NB4 (cell line): ENCODE results near the gene COL6A3.

Source experiments
- DNase-seq: peaks from one replicate; pipeline ENCODE4 v3.0.0; 2010; ENCODE audit warnings: low read depth
- H3K4me3 ChIP-seq: one replicate; pipeline ENCODE4 v1.5.1; 2011; ENCODE audit warnings: mild to moderate bottlenecking, low read depth, low read length, moderate library complexity
- CTCF ChIP-seq: IDR thresholded peaks from one replicate; pipeline ENCODE4 v1.5.1; 2012; ENCODE audit warnings: low read depth, low read length
- MAX ChIP-seq: IDR thresholded peaks from 2 replicates; pipeline ENCODE4 v1.6.1; 2011; ENCODE audit warnings: low read depth, low read length
- MYC ChIP-seq: IDR thresholded peaks from 2 replicates; pipeline ENCODE4 v1.6.1; 2011; ENCODE audit warnings: low read depth, low read length
- POLR2A ChIP-seq: IDR thresholded peaks from 2 replicates; pipeline ENCODE4 v1.6.1; 2011; ENCODE audit warnings: mild to moderate bottlenecking; ENCODE audit not compliant: insufficient read length; ENCODE audit errors: extremely low read depth

COL6A3 gene

GRCh38 chr2:237431372-237431771 is 17.4 kb upstream of the COL6A3 start:
- H3K4me3 ChIP-seq: no peak overlapping the region
- no peak for DNase-seq
- TF ChIP-seq MYC (no peak), CTCF (no peak), POLR2A (no peak)

DNA sequence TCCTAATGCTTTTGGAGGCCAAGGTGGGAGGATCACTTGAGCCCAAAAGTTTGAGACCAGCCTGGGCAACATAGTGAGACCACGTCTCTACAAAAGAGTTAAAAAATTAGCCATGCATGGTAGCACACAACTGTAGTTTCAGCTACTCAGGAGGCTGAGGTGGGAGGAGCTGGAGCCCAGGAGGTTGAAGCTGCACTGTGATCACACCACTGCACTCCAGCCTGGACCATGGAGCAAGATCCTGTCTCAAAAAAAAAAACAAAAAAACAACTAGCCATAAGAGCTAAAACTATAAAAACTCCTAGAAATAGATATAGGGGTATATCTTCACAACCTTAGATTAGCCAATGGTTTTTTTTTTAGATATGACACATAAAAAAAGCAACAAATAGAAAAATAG is 16.9 kb upstream of the COL6A3 start:
- no peak overlapping the region for H3K4me3 ChIP-seq
- TF ChIP-seq POLR2A (no peak), MAX (no peak), MYC (no peak), CTCF (no peak)
- DNase-seq: no peak

- DNase-seq: no peak
- TF ChIP-seq MAX (no peak), MYC (no peak)
Measured at GRCh38 chr2:237429753-237430152, 15.8 kb upstream of the COL6A3 start.

DNA sequence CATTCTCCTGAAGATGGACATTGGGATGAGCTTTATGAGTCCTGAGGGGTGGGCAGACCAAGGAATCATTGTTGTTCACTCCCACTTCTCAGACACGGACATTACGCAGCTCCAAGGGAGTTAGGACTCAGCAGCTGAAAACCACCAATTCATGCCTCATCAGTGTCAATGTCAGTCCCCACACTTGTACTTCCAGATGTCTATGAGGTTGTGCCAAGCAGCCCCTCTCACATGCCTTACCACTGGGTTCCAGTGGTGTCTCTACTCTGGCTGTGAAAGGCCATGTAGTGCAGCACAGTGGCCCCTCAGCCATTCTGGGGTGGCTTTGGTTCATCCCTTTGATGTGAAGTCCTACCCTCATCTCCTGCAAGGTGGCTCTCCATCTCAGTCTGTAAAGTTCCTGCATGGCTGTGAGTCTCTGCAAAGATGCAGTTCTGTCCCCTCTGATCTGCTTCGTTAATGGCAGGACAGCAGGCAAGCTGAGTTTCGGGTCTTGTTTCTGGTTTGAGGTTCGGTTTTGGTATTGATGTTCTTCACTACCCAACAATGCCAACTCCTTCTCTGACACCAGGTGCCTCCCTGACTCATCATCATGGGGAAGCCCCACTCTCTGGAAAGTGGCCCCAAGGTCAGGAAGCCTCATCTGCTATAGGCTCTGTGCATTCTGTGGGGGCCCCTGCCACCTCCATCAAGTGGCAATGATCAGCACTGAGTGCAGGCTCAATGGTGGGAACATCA is 14.0 kb upstream of the COL6A3 start:
- TF ChIP-seq MYC (no peak), MAX (no peak), CTCF (no peak), POLR2A (no peak)
- no peak for DNase-seq

More at GRCh38 chr2:237429753-237430152, 15.8 kb upstream of the COL6A3 start:
- no peak overlapping the region for H3K4me3 ChIP-seq

GRCh38 chr2:237426517-237426916 is 12.6 kb upstream of the COL6A3 start:
- DNase-seq: no peak
- no peak overlapping the region for H3K4me3 ChIP-seq
- TF ChIP-seq MAX (no peak), POLR2A (no peak), MYC (no peak), CTCF (no peak)

More for the DNA sequence above, 14.0 kb upstream of the COL6A3 start:
- H3K4me3 ChIP-seq: no peak overlapping the region

- no peak for DNase-seq
- no peak for TF ChIP-seq CTCF
- no peak for TF ChIP-seq MAX
- TF ChIP-seq POLR2A: no peak
- TF ChIP-seq MYC: no peak
- H3K4me3 ChIP-seq: no peak overlapping the region
Measured at GRCh38 chr2:237425320-237425719, 11.4 kb upstream of the COL6A3 start.
